GM23338 (cell line): Measurements from ENCODE around the gene SHFL.

ENCODE experiments used
- EZH2phosphoT487 ChIP-seq: fragments of 200-600 bp; sonication (generic); IDR thresholded peaks from one replicate; pipeline ENCODE4 v1.8.1; 2018; ENCODE audit warnings: antibody characterized with exemption; ENCODE audit not compliant: unreplicated experiment
- JUNB ChIP-seq: IDR thresholded peaks from one replicate; pipeline ENCODE4 v1.6.1; 2016; ENCODE audit warnings: antibody characterized with exemption; ENCODE audit not compliant: unreplicated experiment
- POLR2AphosphoS5 ChIP-seq: IDR thresholded peaks from 2 replicates; pipeline ENCODE4 v1.6.1; 2016; ENCODE audit warnings: antibody characterized with exemption, low read depth
- TF ChIP-seq, protein P1 (sequence below), 2 experiments: fragments of 200-600 bp in 1 of 2; sonication (generic) in 1 of 2; conservative IDR thresholded peaks; 2 replicates each; pipeline versions ENCODE4 v1.5.1 to v1.6.1; 2016 to 2017; ENCODE audit warnings: antibody characterized with exemption in 2 of 2, low read depth in 2 of 2, mild to moderate bottlenecking in 2 of 2, moderate library complexity in 1 of 2

DNA sequence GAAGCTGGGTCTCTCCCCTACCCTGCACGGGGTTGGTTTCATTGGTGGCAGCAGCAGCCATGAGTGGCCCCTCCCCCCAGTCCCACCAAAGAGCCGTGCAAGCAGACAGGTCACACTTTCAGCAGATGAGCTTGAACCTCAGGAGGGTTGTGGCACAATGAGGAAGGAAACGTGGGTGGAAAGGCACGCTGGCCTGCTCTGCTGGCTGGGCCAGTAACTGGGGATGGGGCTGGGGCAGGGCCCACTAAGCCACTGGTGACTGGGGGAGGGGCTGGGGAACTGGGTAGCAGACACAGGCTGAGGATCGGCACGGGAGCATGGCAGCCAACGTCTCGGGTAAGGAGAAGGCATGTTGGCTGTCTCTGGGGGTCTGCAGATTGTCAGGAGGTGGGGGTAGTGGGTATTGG, 25.3 kb downstream of the SHFL start, which contains the start of gene P2RY11:
- TF ChIP-seq, protein P1, sequence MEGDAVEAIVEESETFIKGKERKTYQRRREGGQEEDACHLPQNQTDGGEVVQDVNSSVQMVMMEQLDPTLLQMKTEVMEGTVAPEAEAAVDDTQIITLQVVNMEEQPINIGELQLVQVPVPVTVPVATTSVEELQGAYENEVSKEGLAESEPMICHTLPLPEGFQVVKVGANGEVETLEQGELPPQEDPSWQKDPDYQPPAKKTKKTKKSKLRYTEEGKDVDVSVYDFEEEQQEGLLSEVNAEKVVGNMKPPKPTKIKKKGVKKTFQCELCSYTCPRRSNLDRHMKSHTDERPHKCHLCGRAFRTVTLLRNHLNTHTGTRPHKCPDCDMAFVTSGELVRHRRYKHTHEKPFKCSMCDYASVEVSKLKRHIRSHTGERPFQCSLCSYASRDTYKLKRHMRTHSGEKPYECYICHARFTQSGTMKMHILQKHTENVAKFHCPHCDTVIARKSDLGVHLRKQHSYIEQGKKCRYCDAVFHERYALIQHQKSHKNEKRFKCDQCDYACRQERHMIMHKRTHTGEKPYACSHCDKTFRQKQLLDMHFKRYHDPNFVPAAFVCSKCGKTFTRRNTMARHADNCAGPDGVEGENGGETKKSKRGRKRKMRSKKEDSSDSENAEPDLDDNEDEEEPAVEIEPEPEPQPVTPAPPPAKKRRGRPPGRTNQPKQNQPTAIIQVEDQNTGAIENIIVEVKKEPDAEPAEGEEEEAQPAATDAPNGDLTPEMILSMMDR (conservative IDR thresholded peaks at IDR 0.05; ENCODE audit: low read depth in 2 of 2), result no peak
- no peak for TF ChIP-seq JUNB
- TF ChIP-seq POLR2AphosphoS5, result no peak
- no peak for TF ChIP-seq EZH2phosphoT487
